Measurements from ENCODE around the gene CACNA2D4.
A peak's percentile ranks its signal among the peaks of the same experiment; 100 is the strongest.

CACNA2D4 gene

DNA sequence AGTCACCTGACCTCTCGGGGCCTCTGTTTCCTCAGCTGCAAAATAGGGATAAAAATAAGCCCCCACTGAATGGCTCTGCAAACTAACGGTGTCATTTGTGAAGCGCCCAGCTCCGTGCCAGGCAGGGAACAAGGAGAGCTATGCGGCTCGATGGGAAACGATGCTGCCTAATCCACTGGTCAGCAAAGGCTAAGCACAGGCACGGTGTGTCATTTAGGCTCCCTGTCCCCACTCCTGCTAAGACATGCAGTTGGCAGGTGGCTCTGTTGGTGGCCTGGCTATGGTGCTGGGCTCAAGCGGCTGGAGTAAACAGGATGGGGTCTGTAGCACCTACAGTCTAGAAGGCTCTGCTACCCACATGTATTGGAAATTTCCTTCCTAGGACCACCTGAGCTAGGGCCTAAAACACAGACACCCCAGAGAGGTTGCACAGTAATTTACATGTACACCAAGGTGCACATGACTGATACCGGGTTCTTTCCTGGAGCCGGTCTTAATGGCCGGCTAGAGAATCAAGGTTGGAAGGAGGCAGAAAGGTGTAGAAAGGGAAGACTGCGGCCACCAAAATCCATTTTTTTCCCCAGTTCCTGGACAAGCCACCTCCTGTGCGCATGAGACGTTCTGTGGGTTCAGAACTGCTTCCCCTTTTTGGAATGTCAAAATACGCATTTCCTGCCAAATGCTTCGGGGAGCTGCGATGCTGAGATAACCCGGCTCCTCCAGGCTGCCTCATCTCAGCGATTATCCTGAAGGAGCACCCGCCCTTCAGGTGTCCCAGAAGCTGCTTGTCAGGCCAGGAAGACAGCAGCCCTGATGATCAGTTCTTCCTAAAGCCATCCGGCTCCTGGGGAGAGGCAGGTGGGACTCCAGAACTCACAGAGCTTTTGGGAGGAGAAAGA lies 1.0 kb downstream of the CACNA2D4 start:
- DNase-seq (ENCODE audit: low read depth in 2 of 2) = no peak

DNA sequence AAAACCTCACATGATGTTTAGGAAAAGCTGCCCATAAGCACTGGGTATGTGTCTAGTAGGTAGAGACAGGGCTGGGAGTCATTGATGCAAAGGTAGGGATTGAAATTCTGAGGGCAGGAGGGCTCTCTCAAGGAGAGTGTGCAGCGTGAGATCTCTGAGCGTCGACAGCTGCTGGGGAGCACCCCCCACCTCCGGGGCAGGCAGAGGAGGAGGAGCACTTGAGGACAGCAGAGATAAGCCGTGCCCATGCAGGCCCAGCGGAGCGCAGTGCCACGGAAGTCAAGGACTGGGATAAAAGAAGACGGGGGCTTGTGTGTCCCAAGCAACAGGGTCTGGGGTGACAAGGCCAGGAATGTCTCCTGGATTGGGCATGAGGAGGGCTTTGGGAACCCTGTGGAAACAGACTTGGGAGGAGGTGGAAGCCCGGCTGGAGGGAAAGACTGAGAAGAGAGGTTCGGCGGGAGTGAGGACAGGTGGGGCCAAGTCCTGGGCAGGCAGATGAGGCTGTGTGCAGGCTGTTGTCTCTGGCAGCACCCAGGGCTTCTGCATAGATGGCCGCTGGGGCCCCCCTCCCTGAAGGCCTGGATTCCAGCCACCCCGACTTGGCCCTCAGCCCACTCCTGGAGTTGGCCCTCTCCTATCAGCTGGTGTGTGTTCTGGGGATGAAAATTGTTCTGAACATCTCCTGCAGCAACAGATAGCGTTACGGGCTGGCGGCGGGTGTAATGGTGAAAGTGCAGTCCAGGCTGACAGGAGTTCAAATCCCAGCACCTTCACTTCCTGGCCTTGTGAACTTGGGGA lies 1.9 kb downstream of the CACNA2D4 start:
- DNase-seq (ENCODE audit: low read depth in 2 of 2) = no peak

- no peak for DNase-seq (ENCODE audit: low read depth in 2 of 2)
These were observed 3.1 kb downstream of the CACNA2D4 start for GRCh38 chr12:1915082-1915968.

DNA sequence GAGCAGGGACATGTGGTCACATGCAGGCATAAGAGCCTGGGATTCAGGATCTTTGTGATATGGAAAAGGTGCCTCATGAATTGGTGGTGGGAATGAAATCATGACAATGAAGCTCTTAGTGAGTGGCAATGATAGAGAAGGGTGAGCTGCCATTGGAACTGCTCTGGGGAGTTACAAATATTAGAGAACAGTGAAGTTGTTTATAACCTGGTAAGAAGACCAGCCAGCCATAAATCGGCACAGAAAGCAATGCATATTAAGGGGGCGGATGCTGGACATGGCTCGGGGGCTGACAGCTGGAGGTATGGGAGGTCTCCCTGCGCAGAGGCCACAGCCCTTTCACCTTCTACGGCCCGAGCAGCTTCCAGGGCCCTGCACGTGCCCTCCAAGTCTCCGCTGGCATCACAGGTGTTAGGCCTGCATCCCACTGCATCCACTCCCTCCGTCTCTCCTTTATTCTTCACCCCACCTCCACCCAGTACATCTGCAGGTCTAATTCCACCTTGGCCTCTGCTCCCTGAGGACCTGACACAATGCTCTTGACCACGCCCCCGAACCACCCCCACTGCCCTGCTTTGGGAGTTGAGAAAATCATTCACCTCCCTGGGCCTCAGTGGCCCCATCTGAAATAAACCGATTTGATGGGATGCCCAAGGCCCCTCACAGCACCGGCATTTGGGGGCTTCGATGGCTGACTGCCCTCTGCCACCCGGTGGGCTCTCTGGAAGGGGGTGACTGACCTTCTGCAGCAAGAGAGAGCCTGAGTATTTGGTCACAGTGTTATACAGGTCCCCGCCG lies 4.1 kb downstream of the CACNA2D4 start:
- DNase-seq (ENCODE audit: low read depth in 2 of 2) = no peak

DNA sequence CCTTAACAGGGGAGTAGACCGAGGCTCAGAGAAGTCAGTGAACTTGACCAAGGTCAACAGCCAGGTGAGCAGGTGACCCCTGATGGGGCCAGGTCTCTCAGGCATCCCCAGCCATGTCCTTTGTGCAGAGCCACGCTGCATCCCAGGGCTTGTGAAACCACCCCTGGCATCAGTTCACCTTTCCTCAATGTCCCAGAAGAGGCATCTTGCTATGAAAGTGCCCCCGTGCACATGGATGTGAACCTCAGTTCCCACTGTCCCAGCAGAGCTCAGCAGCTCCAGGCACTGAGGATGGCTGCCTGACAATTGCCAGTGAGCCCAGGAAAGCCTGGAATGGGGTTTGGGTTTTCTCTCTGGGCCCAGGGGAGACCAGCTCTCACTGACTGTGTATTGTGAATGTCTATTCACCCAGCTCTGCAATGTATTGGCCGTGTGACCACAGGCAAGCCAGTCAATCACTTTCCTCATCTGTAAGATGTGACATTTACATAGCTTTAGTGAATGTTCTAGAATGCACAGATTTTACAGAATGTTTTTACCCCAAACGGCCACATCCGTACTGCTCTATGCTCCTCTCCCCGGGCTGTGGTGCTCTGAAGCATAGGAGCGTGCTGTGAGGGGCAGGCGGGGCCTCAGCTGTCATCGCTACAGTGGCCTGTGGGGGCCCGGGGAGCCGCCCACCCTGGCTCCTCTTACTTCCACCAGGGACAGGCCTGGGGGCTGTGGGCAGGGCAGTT lies 4.9 kb downstream of the CACNA2D4 start:
- DNase-seq (ENCODE audit: low read depth in 2 of 2) = no peak

DNA sequence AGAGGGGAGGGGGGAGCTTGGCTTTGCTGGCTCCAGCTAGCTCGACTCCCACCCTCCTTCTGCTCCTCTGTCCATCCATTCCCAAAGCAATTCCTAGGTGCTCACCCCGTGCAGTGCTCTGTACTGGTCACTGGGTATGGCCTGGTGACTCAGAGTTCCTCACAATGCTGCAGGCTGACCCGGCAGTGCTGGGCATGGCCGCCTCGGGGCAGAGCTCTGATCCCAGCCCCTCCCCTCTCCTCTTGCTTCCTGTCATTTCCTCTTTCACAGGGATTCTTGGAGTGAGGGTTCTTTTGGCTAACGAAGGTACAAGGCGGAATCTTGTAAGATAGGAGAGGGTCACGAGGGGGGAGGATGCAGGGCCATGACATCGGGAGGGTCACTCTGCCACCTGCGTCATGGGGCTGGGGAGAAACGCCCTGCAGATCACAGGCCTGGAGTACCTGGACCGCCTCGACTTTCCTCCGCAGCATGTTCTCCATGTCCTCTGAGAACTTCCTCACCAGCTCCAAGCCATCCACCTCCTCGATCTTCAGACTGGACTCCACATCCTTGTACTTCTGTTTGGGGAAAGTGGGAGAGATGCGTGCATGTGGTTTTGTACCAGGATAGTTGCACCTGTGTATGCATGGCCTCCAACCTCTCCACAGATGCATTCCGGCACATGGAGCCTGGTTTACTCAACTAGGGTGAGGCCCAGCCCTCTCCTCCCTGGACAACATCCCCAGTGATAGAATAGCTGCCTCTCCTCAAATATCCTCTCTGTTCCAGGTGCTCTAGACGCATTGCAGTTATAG lies 5.7 kb downstream of the CACNA2D4 start:
- DNase-seq (ENCODE audit: low read depth in 2 of 2) = no peak

- no peak for DNase-seq (ENCODE audit: low read depth in 2 of 2)
These were observed 6.6 kb downstream of the CACNA2D4 start for GRCh38 chr12:1911598-1912575.

DNA sequence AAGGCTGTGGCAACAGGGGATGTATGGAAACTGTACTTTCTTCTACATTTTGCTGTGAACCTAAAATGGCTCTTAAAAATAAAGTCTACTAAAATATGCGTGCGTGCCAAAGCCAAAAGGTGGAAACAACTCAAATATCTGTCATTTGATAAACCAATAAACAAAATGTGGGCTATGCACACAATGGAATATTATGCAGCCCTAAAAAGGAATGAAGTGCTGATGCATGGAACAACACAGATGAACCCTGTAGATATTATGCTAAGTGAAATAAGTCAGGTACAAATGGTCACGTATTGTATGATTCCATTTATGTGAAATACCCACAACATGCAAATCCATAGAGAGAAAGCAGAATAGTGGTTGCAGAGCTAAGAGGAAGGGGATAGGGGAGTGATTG lies 8.0 kb downstream of the CACNA2D4 start:
- DNase-seq (ENCODE audit: low read depth in 2 of 2) = no peak

GRCh38 chr12:1908758-1909157 lies 9.7 kb downstream of the CACNA2D4 start:
- DNase-seq (ENCODE audit: low read depth in 2 of 2) = no peak

- DNase-seq (ENCODE audit: low read depth in 2 of 2) = peak; percentile 11 to 13
These were observed 10.5 kb downstream of the CACNA2D4 start for GRCh38 chr12:1907652-1908611.

DNA sequence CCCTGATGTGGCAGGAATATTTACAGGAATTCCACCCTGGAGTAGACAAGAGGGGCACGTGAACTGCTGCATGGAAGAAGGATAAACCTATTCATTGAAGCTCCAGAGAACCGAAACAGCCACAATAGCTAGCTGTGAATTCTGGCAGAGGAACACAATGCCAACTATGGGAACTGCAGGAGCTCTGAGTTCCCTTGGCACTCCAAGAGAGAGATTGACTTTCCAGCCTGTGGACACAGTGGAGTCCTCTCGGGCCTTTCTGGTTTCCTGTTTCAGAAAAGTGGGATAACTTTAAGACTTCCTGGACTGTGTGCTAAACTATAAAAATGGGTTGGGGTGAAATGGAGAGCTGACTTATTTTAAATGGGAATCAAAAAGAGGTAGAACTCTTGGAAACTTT lies 11.9 kb downstream of the CACNA2D4 start:
- no peak for DNase-seq (ENCODE audit: low read depth in 2 of 2)

GRCh38 chr12:1904875-1905274 lies 13.6 kb downstream of the CACNA2D4 start:
- no peak for DNase-seq (ENCODE audit: low read depth in 2 of 2)

DNA sequence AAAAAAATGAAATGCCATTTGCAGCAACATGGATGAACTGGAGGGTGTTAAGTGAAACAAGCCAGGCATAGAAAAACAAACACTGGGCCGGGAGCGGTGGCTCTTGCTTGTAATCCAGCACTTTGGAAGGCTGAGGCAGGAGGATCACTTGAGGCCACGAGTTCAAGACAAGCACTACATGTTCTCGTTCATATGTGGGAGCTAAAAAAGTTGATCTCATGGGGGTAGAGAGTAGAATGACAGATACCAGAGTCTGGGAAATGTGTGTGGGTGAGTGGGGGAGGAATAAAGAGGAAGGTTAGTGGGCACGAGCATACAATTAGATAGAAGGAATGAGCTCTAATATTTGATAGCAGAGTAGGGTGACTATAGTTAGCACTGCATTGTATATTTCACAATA lies 21.5 kb downstream of the CACNA2D4 start:
- no peak for DNase-seq (ENCODE audit: low read depth in 2 of 2)

DNA sequence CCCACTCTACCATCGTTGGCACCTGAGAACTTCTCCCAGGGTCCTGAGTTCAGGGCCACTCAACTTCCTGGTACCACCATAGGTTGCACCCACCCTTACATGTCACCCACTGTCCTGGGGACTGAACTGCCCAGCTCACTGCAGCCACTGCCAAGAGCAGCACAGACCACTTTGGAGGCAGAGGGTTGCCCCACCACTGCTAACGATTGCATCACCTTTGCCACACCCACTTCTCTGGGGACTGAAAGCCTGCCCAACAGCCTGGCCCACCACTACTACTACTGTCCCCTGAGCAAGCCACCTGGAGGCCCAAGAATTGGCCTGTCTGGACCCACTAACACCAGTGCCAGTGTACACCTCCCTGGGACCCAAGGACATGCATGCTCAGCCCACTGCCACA lies 27.6 kb downstream of the CACNA2D4 start:
- DNase-seq (ENCODE audit: low read depth in 2 of 2) = no peak

DNA sequence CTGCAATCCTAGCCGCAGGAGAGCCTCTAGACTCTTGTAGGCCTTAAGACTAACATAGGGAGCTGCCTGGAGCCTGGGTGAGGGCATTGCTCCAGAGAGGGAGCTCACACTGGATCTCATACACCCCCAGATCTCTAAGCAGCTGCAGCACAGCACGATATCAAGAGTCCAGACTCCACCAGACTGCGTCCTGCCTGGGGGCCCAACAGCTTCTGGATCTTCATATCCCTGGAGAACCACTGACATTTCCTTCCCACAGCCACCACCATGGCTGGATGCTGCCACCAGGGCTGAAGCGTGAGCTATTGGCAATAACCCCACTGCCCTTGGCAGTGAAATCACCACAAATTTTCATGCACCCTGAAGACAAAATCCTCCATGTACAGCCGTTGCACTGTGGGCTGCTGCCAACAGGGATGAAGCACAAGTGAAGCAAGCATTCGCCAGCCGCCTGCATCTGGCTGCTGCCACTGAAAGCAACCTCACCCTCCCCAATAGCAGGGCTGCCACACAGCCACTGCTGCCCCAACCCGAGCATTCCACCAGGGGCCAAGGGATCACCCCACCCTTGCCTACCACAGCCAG lies 28.2 kb downstream of the CACNA2D4 start:
- no peak for DNase-seq (ENCODE audit: low read depth in 2 of 2)

- no peak for DNase-seq (ENCODE audit: low read depth in 2 of 2)
These were observed 29.5 kb downstream of the CACNA2D4 start for GRCh38 chr12:1888923-1889322.
